Measurements from ENCODE around the gene IRGQ.
A peak's percentile ranks its signal among the peaks of the same experiment; 100 is the strongest.

- TF ChIP-seq CTCF (IDR thresholded peaks at IDR 0.05) = peak in 3 of 6 experiments; percentile 6 to 17 (median 15)
- peak in 3 of 4 donors; percentile 58 to 90 (median 79) for TF ChIP-seq POLR2A (IDR thresholded peaks at IDR 0.05)
Observed at GRCh38 chr19:43595999-43596841, at the start of gene IRGQ, which contains the start of gene ZNF576.

Measured in esophagus squamous epithelium (tissue), 4 donors.